Measurements from ENCODE around the gene ITM2C. TPM values are rescaled to one million over a fixed set of nuclear protein-coding genes. Genes with fewer than 3 reads are reported as not detected.

The ITM2C gene
- total and polyA plus RNA-seq, 2 of the 8 experiments (the other 6 are each of a cell fraction or from before 2014, with no cell fraction given), result 362 to 742 TPM

DNA sequence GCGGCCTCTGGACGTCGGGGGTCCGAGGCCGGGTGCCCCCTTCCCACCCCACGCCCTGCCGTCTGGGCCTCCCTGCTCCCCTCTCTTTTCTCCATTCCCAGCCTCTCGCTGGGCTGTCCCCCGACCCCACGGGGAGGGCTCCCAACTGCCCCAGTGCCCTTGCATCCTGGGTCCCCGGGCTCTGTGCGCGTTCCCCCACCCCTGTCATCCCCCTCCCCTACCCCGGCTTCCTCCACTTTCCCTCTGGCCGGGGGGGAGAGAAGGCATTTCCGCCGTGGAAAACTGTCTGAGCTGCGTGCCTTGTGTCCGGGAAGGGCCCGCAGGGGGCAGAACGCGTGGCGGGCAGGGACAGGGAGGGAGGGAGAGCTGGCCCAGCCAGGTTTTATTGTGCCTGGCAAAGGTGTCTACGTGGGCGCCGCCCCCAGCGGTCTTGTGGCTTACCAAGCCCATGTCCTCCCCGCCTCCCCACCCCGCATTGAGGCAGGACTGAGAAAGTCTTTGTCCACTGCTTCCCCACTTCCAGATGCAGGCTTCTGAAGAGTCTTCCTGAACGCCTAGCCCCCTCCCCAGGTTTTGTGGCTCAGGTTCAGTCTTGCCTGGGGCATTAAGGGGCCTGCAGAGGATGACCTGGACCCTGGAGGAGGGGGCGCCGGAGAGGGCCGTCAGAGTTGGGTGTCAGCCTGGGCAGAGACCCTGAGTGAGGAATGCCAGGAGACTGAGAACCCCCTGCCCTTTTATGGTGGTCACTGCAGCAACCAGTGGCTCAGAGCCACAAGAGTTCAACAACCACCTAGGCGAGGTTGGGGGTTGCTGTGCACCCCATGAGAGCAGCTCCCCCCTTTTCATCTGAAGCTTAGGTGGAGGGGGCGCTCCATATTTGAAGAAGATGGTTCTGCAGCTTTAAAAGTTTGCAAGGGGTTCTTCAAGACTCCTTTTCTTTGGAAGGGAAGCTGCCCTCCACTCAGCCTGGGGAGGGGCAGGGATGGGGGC is 1.3 kb downstream of the ITM2C start:
- H3K9me3 ChIP-seq (ENCODE audit: insufficient read depth in 2 of 2, low read depth in 1 of 2, low read length in 1 of 2), result no peaks in the 10 kb centered on the region
- peak overlapping the region; percentile 38 for H4K5ac ChIP-seq (ENCODE audit: insufficient read length, low read depth, low read length)
- H2AK5ac ChIP-seq (ENCODE audit: low read depth, low read length), result peak overlapping the region; percentile 65; the same call in 1 of the 2 replicates
- H3K14ac ChIP-seq (ENCODE audit: insufficient read length), result no peak overlapping the region
- H3K27ac ChIP-seq (ENCODE audit: low read depth, low read length), result peak overlapping the region; percentile 75
- peak overlapping the region; percentile 93 for H3K18ac ChIP-seq (ENCODE audit: extremely low read depth, low read length)
- H3K79me1 ChIP-seq (ENCODE audit: low read depth, low read length), result peaks cover 20% of the 10 kb centered on the region
- H3K36me3 ChIP-seq (ENCODE audit: control insufficient read depth in 2 of 4, insufficient read depth in 4 of 4, low read length in 3 of 4), result peaks cover 0 to 3% (median 0%) of the 10 kb centered on the region in 4 experiments; a peak in 1 of 8 replicates
- FAIRE-seq (no peak), DNase-seq (ENCODE audit: low read depth in 1 of 2, low spot score in 2 of 2) (peak in 1 of 2 experiments; percentile 64)
- H3K4me1 ChIP-seq (replicated peaks in 1 of 4; ENCODE audit: control insufficient read depth in 3 of 4, insufficient read depth in 4 of 4, low read length in 3 of 4), result peaks cover 21 to 64% (median 52%) of the 10 kb centered on the region in 4 experiments
- peak overlapping the region; percentile 87; the same call in 1 of the 2 replicates for H4K8ac ChIP-seq (ENCODE audit: extremely low read depth, insufficient read depth, low read length)
- H2BK20ac ChIP-seq (ENCODE audit: low read length), result peak overlapping the region; percentile 32; the same call in 1 of the 2 replicates
- peak overlapping the region; percentile 85 for H2BK12ac ChIP-seq (ENCODE audit: low read depth, low read length)
- CTCF ChIA-PET (ENCODE audit: partially characterized antibody), result interaction anchor here (0.7 to 10.1 kb wide), 17 partner anchors 9 to 119 kb away, joined by 3 to 86 read pairs (median 4); no protein-coding TSS in a partner anchor
- H3K4me3 ChIP-seq (ENCODE audit: extremely low read depth in 1 of 4, insufficient read depth in 2 of 4, low read depth in 3 of 4, low read length in 4 of 4), result peak overlapping the region; percentile 75 to 99 (median 84)
- WGBS, 2 experiments (ENCODE audit: extremely low coverage in 1 of 2, insufficient coverage in 1 of 2, insufficient read length in 1 of 2, insufficient replicate concordance in 2 of 2, low coverage in 1 of 2, low lambda C conversion rate in 2 of 2, missing lambda C conversion rate in 1 of 2), result 12% methylated on average over 21 of the region's 35 CpGs; no CpG with 5 or more reads in 1 of the 2 experiments
- no peak overlapping the region for H2AFZ ChIP-seq (ENCODE audit: low read length)
- H3K79me2 ChIP-seq (ENCODE audit: control insufficient read depth in 1 of 2, insufficient read depth in 2 of 2, low read length in 2 of 2), result peaks cover 11 to 63% of the 10 kb centered on the region in 2 experiments
- TF ChIP-seq RBBP5 (IDR thresholded peaks at IDR 0.05; ENCODE audit: borderline replicate concordance, low read depth, low read length) (0 out of 2 replicates have a peak, but pooled peaks have one; percentile 25), CHD2 (IDR thresholded peaks at IDR 0.05; ENCODE audit: low read length) (no peak), HDAC2 (IDR thresholded peaks at IDR 0.05; ENCODE audit: borderline replicate concordance in 1 of 2, low read depth in 2 of 2, low read length in 2 of 2) (0 out of 4 replicates have a peak, but pooled peaks of 1 of the 2 experiments have one; percentile 21), CREB1 (IDR thresholded peaks at IDR 0.05) (peak; percentile 17; the same call in 1 of the 2 replicates), POLR2A (IDR thresholded peaks at IDR 0.05; ENCODE audit: control extremely low read depth in 1 of 2, low read depth in 2 of 2, low read length in 2 of 2) (peak in 1 of 2 experiments; percentile 61; a peak in 1 of 3 replicates), SRF (IDR thresholded peaks at IDR 0.05; ENCODE audit: low read depth, low read length) (peak; percentile 36; the same call in 1 of the 2 replicates), BACH1 (IDR thresholded peaks at IDR 0.05; ENCODE audit: low read length) (peak; percentile 30; the same call in 1 of the 2 replicates), MAX (IDR thresholded peaks at IDR 0.05) (no peak; the same call in 1 of the 2 replicates)
- no peak overlapping the region for H2BK15ac ChIP-seq (ENCODE audit: low read length)
- H3K9ac ChIP-seq (replicated peaks in 1 of 4; ENCODE audit: extremely low read depth in 1 of 4, low read depth in 3 of 4, low read length in 3 of 4), result peak overlapping the region in 3 of 4 experiments; percentile 58 to 81 (median 63); a peak in 6 of 7 replicates
- peak overlapping the region; percentile 50 for H3K56ac ChIP-seq (replicated peaks; ENCODE audit: insufficient read length, low read depth, low read length)
- H2BK5ac ChIP-seq (ENCODE audit: low read depth, low read length), result peak overlapping the region; percentile 93
- peak overlapping the region; percentile 43 for H2BK120ac ChIP-seq (replicated peaks; ENCODE audit: low read depth, low read length)
- H3K4me2 ChIP-seq (ENCODE audit: insufficient read depth in 1 of 2, low read depth in 2 of 2, low read length in 2 of 2), result peak overlapping the region; percentile 76 to 94
- POLR2A ChIA-PET (ENCODE audit: partially characterized antibody), result interaction anchor here (0.7 to 5.2 kb wide), 16 partner anchors 7 to 798 kb away, joined by 3 to 50 read pairs (median 6); no protein-coding TSS in a partner anchor
- H3K23ac ChIP-seq (ENCODE audit: insufficient read length), result no peak overlapping the region
- peaks cover 0 to 7% of the 10 kb centered on the region in 2 experiments for H4K20me1 ChIP-seq (replicated peaks in 1 of 2; ENCODE audit: control insufficient read depth in 1 of 2, insufficient read depth in 2 of 2, low read length in 2 of 2)
- H4K91ac ChIP-seq (replicated peaks; ENCODE audit: insufficient read length, low read length), result peak overlapping the region; percentile 22
- H3K4ac ChIP-seq (replicated peaks; ENCODE audit: insufficient read length, low read depth, low read length), result no peak overlapping the region
- peaks cover 20% of the 10 kb centered on the region for H3K23me2 ChIP-seq (ENCODE audit: low read depth, low read length)
- no peaks in the 10 kb centered on the region; a peak in 1 of 7 replicates for H3K27me3 ChIP-seq (replicated peaks in 1 of 4; ENCODE audit: control insufficient read depth in 3 of 4, extremely low read depth in 1 of 4, insufficient read depth in 3 of 4, low read length in 3 of 4)
